NCI-H526 (cell line): ENCODE data around the gene NFIX.

ENCODE experiments used
- DNase-seq, 2 experiments: peaks; one replicate each; lab custom pipeline; 2025; lab: John Stamatoyannopoulos, UW

NFIX gene

DNA sequence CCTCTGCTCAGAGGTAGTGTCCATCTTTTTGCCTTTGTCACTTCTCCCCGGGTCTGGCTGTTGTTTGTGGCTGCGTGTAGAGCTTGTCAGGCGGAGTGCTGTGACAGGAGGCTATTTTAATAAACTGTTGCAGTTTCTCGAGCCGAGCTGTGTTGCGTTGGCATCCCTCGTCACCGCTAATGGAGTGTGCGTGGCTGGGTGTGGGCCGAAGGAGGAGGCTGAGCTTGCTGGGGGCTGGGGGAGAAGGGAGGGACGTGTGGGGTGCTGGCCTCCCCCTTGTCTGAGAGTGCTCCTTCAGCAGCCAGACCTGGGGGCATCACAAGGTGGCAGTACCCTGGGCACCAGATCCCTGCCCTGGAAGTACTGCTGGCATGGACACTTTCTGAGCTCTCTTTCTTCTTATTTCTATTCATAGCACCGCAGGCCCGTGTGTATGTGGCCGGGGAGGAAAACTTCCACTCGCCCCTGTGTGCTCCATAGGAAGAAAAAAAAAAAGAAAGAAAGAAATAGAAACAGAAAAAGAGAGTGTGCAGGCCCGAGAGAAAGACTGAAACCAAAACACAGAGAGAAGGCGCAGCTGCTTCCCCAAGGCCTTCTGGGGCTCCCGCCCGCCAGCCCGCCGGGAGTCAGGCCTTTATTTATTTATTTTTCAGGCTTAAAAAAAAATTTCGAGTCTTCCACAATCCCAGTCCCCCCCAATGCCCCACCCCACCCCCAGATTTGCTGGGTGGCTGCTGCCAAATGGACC is 27.0 kb downstream of the NFIX start:
- DNase-seq = peak; percentile 52 to 65

DNA sequence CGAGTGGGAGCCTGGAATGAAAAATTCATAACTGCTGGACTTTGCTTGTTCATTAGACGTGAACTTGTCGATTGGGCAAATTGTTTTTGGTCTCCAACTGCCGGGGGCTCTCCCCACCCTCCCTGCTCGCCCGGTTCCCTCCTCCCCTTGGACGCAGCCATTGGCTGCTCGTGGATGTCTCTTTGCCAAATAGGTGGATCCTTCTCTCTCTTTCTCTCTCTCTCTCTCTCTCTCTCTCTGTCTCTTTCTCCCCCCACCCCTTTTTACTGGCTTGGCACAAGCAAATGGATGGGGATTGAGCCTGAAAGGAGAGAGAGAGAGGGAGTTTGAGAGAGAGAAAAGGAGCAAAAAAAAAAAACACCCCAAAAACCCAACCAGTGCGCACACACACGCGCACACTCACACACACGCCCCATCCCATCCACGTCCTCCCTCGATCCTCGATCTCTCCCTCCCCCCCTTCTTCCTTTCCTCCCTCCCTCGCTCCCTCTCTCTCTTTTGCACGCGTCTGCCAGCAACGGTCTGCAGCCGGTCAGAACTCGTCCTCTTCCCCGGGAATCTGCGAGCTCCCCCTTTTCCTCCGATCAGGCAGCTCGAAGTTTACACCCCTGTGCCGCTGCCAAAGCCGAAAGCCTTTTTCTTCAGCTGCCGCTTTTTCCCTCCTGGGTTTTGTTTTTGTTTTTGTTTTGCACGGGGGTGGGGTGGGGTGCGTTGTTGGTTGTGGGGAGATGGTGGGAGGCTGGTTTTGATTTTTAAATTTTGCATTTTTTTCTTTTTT is 27.8 kb downstream of the NFIX start:
- peak; percentile 62 to 65 for DNase-seq

DNA sequence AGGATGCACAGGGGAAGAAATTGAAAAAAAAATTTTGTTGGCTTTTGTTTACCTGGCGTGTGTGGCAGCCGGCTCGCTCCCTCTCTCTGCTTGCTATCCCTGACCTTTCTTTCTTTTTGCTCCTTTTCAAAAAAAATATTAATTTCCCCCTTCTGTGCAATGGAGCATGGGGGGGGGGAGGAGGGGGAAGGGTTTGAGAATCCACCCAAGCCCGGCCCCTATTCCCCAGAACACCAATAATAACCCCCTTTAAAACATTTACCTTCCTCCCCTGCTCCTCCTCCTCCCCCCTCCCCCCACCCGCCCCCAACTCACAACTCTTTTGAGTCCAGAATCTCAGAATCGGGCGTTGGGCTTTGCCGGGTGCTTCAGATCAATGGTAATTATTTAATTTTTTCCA is 28.4 kb downstream of the NFIX start:
- DNase-seq = no peak

DNA sequence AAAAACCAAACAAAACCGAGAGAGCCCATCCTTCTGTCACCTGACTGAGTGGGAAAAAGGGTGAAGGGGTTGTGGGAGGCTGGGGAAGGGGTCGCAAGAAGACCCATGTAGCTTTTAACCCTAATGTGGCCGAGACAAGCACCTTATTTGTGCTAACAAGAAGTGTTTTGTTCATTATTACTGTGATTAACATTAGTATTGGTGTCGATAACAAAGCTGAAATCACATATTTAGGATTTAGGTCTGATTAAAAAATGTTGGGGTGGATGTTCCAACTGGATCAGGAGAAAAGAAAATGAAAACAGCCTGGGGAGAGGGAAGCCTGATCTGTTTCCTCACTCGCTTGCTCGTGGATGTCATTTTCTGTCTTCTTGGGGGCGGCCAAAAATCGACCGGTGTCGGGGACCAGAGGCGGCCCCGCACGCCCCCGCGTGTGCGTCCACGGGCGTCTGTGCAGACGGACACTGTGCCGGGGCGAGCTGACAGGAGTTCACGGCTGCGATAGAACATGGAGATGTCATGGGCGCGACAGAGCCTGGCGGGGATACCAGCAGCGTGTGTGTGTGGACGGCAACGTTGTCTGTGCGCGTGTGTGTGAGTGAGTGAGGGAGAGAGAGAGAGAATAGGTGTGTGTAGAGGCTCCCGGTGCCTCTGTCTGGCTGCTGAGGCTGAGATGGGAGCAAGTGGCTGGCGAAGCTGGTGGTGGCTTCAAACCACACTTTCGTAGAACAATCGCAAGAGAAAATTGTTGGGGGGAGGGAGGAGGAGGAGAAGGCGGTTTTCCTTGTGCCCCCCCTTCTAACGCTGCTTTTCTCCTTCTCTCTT is 29.1 kb downstream of the NFIX start:
- peak; percentile 36 to 48 for DNase-seq

DNA sequence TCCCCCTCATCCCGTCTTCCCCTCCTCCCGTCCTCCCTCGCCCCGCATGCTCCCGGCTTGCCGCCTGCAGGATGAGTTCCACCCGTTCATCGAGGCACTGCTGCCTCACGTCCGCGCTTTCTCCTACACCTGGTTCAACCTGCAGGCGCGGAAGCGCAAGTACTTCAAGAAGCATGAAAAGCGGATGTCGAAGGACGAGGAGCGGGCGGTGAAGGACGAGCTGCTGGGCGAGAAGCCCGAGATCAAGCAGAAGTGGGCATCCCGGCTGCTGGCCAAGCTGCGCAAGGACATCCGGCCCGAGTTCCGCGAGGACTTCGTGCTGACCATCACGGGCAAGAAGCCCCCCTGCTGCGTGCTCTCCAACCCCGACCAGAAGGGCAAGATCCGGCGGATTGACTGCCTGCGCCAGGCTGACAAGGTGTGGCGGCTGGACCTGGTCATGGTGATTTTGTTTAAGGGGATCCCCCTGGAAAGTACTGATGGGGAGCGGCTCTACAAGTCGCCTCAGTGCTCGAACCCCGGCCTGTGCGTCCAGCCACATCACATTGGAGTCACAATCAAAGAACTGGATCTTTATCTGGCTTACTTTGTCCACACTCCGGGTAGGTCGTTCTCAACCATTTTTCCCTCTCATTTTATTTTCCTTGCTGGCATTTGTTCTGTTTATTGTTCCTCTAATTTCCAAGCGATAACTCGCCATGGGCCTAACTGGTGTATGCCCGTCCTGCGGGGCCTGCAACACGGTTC is 29.8 kb downstream of the NFIX start:
- DNase-seq = peak in 1 of 2 experiments; percentile 48

DNA sequence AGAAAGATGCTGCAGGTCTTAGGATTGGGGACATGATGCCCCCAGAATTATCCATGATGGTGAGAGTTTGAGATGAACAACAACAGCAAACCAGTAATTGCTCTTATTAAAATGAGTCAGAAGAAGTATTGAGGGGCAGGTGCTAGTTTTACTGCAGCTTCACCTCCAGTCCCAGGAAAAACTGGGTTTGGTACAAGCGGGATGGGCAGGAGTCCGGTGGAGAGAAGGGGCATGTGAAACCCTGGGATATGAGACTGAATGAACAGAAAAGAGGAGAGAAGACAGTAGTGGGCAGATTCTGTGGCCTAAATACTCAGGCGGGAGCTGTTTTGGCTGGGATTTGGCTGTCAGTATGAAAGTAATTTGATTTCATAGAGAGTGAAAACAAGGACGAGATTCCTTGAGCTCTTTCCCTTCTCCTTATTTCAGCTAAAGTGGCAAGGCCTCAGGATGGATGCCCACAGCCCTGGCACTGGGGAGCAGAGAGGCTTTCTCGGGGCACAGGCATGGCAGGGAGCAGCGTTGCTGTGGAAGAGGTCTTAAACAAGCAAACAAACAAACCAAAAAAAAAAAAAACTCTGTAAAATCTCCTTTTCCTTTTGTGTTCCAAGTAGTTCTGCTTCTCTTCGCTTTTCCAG is 30.7 kb downstream of the NFIX start:
- no peak for DNase-seq

DNA sequence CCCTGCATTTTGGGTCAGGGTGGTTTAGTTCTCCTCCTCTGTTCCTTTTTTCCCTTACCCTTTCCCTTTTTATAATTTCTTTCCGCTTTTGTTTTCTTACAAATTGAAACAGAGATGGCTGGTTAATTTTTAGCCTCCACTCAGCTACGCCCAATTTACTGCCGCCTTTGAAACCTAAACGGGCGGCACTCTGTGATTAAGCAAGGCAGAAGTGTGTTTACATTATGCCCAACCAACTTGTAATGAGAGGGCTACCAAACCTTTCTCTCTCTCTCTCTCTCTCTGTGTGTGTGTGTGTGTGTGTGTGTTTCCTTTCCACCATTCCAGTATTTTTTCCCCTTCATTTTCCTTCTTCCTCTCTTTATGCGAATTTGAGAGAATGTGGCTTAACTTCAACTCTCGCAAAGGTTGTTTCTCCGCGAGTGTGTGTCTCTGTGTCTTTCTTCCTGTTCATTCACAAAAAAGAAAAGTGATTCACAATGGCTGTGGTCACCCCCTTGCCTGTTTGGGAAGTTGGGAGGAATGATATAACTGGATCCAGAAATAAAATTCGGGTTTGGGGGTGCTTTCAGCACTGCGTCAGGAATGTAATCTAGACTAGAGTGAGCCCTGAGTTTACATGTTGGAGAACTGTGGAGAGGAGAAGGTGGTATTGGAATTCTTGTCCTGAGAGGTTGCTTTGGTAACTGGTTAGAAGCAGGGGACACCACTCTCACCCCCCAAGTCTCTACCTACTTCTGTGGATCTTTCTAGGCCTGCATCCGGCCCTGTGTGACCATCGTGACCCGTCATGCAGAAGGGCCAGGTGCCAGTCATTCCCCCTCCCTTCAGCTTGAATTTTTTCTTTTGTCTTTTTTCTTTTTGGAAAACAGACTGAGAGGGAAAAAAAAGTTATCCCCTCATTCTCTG is 31.4 kb downstream of the NFIX start:
- DNase-seq = peak in 1 of 2 experiments; percentile 38

DNA sequence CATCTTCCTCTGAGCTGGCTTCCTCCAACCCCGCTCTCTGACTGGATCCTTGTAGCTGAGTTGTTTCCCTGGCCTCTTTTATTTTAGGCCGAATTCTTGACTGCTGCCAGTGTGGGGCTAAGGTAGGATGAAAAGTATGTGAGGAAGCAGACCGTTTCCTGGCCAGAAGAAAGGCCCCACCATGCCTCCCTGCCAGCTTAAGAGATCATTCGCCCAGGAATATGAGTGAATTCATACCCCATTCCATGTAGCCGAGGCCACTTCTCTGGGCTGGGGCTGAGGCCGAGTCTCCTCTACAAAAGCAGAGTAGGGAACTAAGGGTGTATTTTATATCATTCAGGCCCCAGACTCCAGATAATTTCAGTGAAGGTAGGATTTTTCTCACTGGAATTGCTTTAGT is 32.3 kb downstream of the NFIX start:
- no peak for DNase-seq

DNA sequence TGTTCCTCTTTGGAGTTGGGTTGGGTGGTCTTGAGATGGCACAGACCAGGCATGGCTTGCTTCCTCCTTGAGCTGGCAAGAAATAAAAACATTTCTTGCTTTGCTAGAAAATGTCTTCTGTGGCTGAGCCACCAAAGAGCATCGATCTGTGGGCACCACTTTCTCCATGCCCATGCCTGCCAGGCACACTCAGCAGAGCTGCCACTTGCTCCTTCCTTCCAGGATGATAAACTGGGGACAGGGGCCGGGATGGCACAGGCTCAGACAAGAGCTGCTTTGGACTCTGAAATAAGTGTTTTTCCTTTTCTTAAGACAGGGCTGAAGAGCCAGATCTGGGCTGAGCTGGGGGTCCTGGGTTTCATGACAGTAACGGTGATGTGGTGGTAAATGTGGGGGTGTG is 32.8 kb downstream of the NFIX start:
- DNase-seq = no peak

DNA sequence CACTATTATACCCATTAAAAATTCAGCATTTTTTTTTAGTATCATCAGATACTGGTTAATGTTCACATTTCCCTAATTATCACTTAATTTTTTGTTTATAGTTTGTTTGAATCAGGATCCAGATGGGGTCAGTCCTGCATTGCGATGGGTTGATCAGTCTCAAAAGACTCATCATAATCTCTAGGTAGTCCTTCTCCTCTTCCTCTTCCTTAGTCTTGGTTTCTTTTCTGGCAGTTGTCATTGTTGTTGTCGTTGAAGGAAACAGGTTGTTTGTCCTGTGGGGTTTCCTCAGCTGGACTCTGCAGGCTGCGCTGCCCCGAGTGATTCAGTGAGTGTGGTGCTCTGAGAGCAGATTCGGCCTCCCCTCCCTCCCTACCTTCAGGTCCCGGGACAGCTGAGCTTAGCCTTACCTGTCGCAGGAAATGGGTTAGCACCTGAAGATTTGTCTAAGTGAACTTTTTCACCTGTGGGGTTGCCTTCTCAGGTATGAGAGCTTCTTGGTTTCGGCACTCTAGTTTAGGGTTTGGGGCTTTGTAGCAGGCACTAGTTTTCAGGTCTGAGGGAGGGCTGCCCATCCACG is 34.1 kb downstream of the NFIX start:
- no peak for DNase-seq

DNA sequence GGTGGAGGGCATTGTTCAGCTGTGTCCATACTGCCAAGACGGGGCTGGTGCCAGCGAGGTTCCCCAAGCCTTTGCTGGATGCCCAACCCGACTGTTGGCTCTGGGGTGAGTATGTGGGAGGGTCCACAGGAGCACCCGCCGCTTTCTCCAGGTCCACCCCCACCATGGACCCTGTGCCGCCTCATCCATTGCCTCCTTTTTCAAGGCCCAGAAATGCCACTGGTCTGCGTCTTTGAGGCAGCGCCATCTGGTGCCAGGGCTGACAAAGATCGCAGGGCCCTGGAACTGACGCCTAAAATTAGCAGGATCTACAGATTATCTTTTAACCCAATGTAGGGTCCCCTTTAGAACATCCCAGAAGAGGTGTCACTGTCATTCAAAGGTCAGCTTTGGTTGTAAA is 34.6 kb downstream of the NFIX start:
- DNase-seq = no peak

DNA sequence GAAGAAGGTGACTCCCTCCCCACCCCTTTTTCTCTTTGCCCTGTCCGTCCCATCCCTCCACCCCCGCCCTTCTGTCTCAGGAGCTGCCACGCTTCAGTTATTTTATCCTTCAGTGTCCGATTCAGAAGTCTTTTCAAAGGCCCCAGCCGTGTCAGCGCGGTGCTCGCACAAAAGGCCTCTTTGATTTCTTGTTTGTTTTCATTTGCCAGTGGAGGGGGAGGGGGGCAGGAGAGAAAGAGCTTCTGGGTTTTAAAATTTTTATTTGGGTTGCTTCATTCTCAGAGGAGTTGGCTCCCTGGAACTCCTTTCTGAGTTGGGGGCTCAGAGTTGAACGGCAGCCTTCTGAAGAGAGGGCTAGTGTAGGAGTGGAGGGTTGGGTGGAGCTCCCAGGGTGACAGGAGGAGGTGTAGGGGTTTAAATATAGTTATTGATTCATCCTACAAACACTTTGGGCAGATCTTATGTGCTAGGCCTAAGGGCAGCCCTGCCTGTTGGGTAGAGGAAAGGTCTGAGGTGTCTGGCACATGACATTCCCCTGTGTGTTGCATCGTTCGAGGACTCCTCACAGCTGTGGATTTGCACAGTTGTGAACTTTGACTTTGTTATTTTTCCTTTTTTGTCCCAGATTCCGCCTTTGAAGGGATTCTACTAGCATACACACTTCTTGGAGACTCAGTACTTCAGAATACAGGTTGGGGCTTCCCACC is 36.8 kb downstream of the NFIX start:
- peak; percentile 63 to 80 for DNase-seq

DNA sequence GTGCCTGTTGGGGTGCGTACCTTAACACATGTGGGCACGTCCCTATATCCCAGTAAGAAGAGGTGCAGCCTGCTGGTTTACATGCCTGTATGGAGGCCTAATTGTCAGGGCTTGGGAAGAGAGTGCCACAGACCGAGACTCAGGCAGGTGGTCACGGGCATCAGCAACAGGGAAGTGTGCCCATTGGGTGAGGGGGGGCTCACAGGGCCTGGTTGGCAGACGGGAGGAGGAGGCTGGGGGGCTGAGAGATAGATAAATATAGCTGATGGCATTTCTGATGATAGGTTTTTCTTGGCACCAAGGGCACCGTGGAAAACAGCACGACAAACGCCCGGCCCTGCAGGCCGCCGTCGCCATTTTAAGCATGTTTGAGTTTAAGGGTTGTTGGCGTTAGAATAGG is 37.6 kb downstream of the NFIX start:
- DNase-seq = no peak

DNA sequence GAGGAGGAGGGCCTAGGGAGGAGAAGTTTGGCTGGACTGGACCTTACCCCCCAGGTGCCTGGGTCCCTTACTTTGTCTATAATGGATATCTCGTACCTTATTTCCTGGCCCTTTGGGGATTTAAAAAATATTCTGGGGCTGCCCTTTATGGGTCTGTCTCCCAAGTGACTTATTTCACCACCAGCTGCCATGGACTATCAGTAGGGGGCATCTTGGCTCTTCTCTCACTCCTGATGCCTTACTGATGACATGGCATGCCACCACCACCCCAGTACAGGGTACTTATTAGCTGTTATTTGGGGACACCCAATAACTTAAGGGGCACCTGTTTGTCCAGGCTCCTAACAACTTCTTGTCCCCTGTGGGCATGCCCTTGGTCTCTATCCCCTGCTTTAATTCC is 38.0 kb downstream of the NFIX start:
- no peak for DNase-seq

DNA sequence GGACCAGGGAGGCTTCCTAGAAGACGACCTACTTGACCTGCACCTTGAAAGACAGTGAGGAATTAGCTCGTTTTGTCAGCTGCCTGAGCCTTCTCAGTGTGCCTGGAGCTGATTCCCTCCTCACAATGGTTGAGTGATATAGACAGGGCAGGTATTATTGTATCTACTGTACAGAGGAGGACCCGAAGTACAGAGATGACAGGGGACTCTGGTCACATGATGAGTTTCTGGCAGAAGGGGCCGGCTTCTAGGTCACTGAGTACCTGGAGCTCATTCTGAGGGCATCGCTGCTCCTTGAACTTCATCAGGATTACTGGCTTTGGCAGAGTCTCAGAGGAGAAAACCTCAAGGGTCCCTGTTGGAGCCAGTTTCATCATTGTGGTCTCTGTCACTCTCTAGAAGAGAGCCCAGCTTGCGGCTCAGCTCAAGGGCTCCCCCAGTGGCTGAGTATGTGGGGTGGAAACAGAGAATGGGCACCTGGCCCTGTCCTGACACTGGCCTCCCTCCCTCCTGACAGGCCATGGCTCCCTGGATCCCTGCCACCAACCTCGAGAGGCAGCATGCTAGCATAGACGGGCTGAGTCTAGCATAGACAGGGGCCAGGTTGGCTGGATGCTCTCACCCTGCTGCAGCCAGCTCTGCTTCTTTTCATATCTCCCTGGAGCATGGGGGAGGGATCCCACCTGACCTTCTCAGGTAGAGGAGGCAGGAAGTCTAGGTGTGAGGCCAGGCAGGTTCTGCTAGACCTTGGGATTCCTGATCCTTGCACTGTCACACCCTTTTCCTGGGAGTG is 38.7 kb downstream of the NFIX start:
- DNase-seq = peak in 1 of 2 experiments; percentile 35

DNA sequence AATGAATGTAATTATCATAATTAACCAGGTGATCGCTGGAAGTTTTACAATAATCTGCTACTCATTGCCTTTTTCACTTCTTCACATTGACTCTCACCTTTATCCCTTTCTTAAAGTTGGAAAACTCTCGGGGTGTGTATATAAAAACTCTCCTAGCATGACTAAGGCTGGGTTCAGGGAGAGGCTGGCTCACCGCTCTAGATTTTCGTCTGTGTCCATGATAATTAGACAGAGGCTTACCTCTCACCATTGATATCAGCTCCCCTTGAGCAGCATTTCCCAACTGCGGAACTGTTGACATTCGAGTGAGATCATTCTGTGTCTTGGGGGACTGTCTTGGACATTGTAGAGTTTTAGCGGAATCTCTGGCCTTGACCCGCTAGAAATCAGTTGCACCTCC is 39.4 kb downstream of the NFIX start:
- DNase-seq = no peak

DNA sequence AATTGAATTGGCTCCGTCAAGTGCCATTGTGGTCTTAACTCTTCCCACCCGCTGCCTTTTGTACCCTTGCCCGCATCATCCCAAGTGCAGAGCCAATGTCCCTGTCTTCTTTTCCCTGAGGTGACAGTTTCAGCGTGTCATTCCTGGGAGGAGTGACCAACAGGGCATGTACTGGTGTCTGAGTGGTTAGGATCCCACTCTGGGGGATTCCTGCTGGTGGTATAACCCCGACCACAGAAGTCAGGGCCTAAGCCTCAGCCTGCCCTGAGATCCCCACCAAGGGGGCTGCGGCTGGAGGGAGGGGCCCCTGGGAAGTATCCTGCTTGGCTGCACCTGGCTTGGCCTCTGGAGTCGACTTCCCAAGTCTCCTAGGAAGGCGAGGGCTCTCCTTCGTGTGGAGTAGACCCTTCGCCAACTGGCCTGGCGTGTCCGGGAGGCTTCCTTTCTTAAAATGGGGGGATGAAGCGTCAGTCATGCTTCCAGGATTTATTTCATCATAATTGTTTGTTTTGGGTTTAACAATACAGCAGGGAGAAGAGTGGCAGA is 40.6 kb downstream of the NFIX start:
- no peak for DNase-seq

DNA sequence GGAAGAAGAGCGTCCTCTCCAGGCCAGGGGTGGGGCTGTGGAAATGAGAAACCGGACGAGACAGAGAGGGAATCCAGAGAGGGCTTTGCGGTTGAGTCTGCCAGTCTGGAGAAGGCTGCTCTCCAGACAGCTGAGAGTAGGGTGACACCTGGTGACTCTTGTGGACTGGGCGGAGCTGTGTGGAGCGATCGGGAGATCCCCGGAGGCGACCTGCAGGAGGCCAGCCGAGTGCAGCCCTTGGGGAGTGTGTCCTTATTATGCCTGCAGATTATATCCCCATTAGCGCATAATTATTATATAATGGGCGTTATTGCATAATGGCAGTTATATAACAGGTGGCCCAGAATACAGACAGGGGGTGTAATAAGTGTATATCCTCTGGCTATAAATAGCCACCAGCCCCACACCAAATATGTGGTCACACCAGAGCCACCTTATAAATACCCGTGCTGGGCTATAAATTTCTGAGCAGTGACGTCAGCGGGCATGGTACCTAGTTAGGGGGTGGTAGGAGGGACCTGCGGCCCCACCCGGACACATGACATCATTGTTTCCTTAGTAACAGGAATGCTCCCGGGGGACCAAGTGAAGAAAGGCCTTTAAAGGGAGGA is 41.2 kb downstream of the NFIX start:
- DNase-seq = peak; percentile 43 to 73
